K562 (cell line): ENCODE data around the gene HPS5. TPM values are rescaled to one million over a fixed set of nuclear protein-coding genes. Genes with fewer than 3 reads are reported as not detected.

Experiments
- ATAC-seq: fragments of 200-7000 bp; cut with Tn5 transposase; 3 replicates; pipeline ENCODE4 v1.9.1; 2020; ENCODE audit warnings: moderate library complexity
- Bru-seq: library from RNA; stranded (reverse); fragments of 400-500 nt; gene quantifications from one replicate; lab custom pipeline; 2021; lab: Mats Ljungman, UMichigan
- BruChase-seq, 2 experiments: library from RNA; stranded (reverse); fragments of 400-500 nt; gene quantifications; one replicate each; lab custom pipeline; 2021; lab: Mats Ljungman, UMichigan
- BruUV-seq: library from RNA; stranded (reverse); fragments of 400-500 nt; replicated peaks from 2 replicates; lab custom pipeline; 2021; lab: Mats Ljungman, UMichigan
- CTCF ChIA-PET: fragments of 300-600 bp; formaldehyde crosslinking; extraction: SDS; loops from one replicate; lab custom pipeline; 2021; ENCODE audit warnings: low intra/inter-chr PET ratio; lab: Yijun Ruan, JAX
- POLR2A ChIA-PET: fragments of 300-600, 350-650 bp; sonication (Branson Sonifier 250); formaldehyde crosslinking; extraction: SDS; loops from one replicate; lab custom pipeline; 2021; ENCODE audit warnings: antibody characterized with exemption, inconsistent platforms; lab: Yijun Ruan, JAX
- DNase-seq, 4 experiments: peaks; one replicate each; pipeline versions ENCODE4 v3.0.0 to v3.0.0-alpha.2; 2011 to 2018; ENCODE audit warnings: low spot score in 3 of 4, mixed read lengths in 3 of 4; ENCODE audit errors: extremely low read depth in 1 of 4
- FAIRE-seq: peaks from 2 replicates; lab custom pipeline; 2011; peaks lifted over from hg19 to GRCh38; lab: Jason Lieb, UNC
- H2AFZ ChIP-seq: 2 replicates; pipeline ENCODE4 v1.6.0; 2011; ENCODE audit warnings: low read depth, low read length, control low read depth, inconsistent platforms
- H3K27ac ChIP-seq: fragments of 200-600 bp; 3 replicates; pipeline ENCODE4 v1.8.0; 2011; ENCODE audit warnings: low read depth, mild to moderate bottlenecking, control low read depth, inconsistent platforms, low read length, moderate library complexity, mixed read lengths; ENCODE audit errors: extremely low read depth
- H3K27me3 ChIP-seq, 2 experiments: fragments of 300-600 bp in 1 of 2; 2 replicates in 1 of 2; 3 replicates in 1 of 2; pipeline versions ENCODE4 v1.6.0 to v1.8.0; 2011; ENCODE audit warnings: inconsistent platforms in 2 of 2, low read length in 2 of 2, mild to moderate bottlenecking in 1 of 2, mixed read lengths in 1 of 2, moderate library complexity in 1 of 2; ENCODE audit not compliant: control insufficient read depth in 2 of 2, insufficient read depth in 2 of 2
- H3K36me3 ChIP-seq: fragments of 300-600 bp; 3 replicates; pipeline ENCODE4 v1.8.0; 2011; ENCODE audit warnings: mild to moderate bottlenecking, low read length, inconsistent platforms; ENCODE audit not compliant: control insufficient read depth, insufficient read depth
- H3K4me1 ChIP-seq, 2 experiments: fragments of 200-600 bp in 1 of 2; replicated peaks in 1 of 2; 2 replicates in 1 of 2; 3 replicates in 1 of 2; pipeline versions ENCODE4 v1.5.1 to v1.8.0; 2011; ENCODE audit warnings: inconsistent platforms in 2 of 2, low read length in 2 of 2, mild to moderate bottlenecking in 1 of 2, mixed read lengths in 1 of 2, moderate library complexity in 1 of 2; ENCODE audit not compliant: control insufficient read depth in 2 of 2, insufficient read depth in 2 of 2
- H3K4me2 ChIP-seq: 2 replicates; pipeline ENCODE4 v1.6.1; 2011; ENCODE audit warnings: low read length, control low read depth, inconsistent platforms, mixed read lengths; ENCODE audit not compliant: insufficient read depth
- H3K4me3 ChIP-seq: fragments of 200-600 bp; sonication (generic), shearing (Covaris generic); 2 replicates; pipeline ENCODE4 v1.5.1; 2016; ENCODE audit warnings: control low read depth, inconsistent platforms
- H3K79me2 ChIP-seq: fragments of 200-600 bp; 3 replicates; pipeline ENCODE4 v1.8.0; 2011; ENCODE audit warnings: low read length, inconsistent platforms; ENCODE audit not compliant: control insufficient read depth, insufficient read depth
- H3K9ac ChIP-seq, 2 experiments: 2 replicates each; pipeline versions ENCODE4 v1.6.0 to v1.6.1; 2011; ENCODE audit warnings: low read depth in 2 of 2, low read length in 2 of 2, control low read depth in 1 of 2, inconsistent platforms in 1 of 2, mild to moderate bottlenecking in 1 of 2, mixed read lengths in 1 of 2; ENCODE audit not compliant: insufficient read depth in 1 of 2
- H3K9me1 ChIP-seq: one replicate; pipeline ENCODE4 v1.6.0; 2011; ENCODE audit warnings: inconsistent platforms, mild to moderate bottlenecking, low read length, moderate library complexity; ENCODE audit not compliant: control insufficient read depth, insufficient read depth
- H3K9me3 ChIP-seq: replicated peaks from 2 replicates; pipeline ENCODE4 v1.5.1; 2011; ENCODE audit warnings: low read depth, low read length, inconsistent platforms; ENCODE audit not compliant: control insufficient read depth, insufficient read depth
- H4K20me1 ChIP-seq: replicated peaks from 2 replicates; pipeline ENCODE4 v1.6.1; 2011; ENCODE audit warnings: low read length, inconsistent platforms, mixed read lengths; ENCODE audit not compliant: control insufficient read depth, insufficient read depth
- EHMT2 ChIP-seq: fragments of 450-650 bp; IDR thresholded peaks from 2 replicates; pipeline ENCODE4 v1.6.1; 2018; ENCODE audit warnings: antibody characterized with exemption
- EP300 ChIP-seq: IDR thresholded peaks from 2 replicates; pipeline ENCODE4 v1.6.1; 2012; ENCODE audit warnings: low read length, improper control_type of control experiment
- FOXK2 ChIP-seq, 2 experiments: fragments of 450-650 bp; IDR thresholded peaks in 1 of 2; conservative IDR thresholded peaks in 1 of 2; 2 replicates each; pipeline ENCODE4 v1.6.1; 2016; ENCODE audit warnings: low read depth in 2 of 2, mild to moderate bottlenecking in 1 of 2
- MCM2 ChIP-seq: fragments of 450-650 bp; IDR thresholded peaks from 2 replicates; pipeline ENCODE4 v1.6.1; 2017; ENCODE audit warnings: low read depth, mild to moderate bottlenecking
- POLR2H ChIP-seq: IDR thresholded peaks from 2 replicates; pipeline ENCODE4 v1.6.1; 2016; ENCODE audit warnings: missing genetic modification characterization, low read depth, mild to moderate bottlenecking, control low read depth, missing compliant biosample characterization, moderate library complexity
- ZNF212 ChIP-seq: fragments of 450-650 bp; formaldehyde crosslinking; IDR thresholded peaks from 2 replicates; pipeline ENCODE4 v1.4.0; 2020; ENCODE audit warnings: mild to moderate bottlenecking
- WGBS: fragments of 100-300 bp; shearing (Covaris generic); methylation state at CpG from one replicate; pipeline ENCODE4 v1.1.6; 2016; ENCODE audit warnings: low coverage, mixed read lengths; ENCODE audit not compliant: insufficient coverage; ENCODE audit errors: missing lambda C conversion rate; 5-methylcytosine and 5-hydroxymethylcytosine counted together
- in situ Hi-C: fragments of 300-500 bp; cut with MboI; formaldehyde crosslinking; loops from 4 replicates; pipeline ENCODE4 v1.15.0; 2018; ENCODE audit warnings: inconsistent platforms, mixed read lengths
- intact Hi-C: fragments of 100-400 bp; cut with micrococcal nuclease; formaldehyde crosslinking; loops from 2 replicates; pipeline ENCODE4 v1.14.2; 2022
- long read RNA-seq, 3 experiments: library from polyadenylated mRNA in 2 of 3; library from RNA in 1 of 3; unstranded in 2 of 3; stranded (forward) in 1 of 3; transcript quantifications; one replicate each; pipeline ENCODE4 v2.0.0, GENCODE V29; 2019 to 2022
- polyA minus RNA-seq, 3 experiments: library from RNA; depleted of rRNA, polyadenylated mRNA; stranded (reverse); fragments of >200 nt; gene quantifications; 2 replicates each; pipeline ENCODE4 v1.2.3, GENCODE V29; 2011
- polyA plus RNA-seq, 8 experiments: library from polyadenylated mRNA; depleted of rRNA in 4 of 8; stranded (reverse) in 5 of 8; unstranded in 3 of 8; fragments of >200 nt; fragmentation: Nextera tagmentation in 2 of 8; fragmentation: Illumina TruSeq in 1 of 8; extraction: Ambion mirVana in 2 of 8; extraction: Trizol in 1 of 8; gene quantifications; 2 replicates each; pipeline versions ENCODE4 v1.2.1 to v1.2.3, GENCODE V29; 2011 to 2014; ENCODE audit warnings: inconsistent platforms in 1 of 8, missing spikeins in 1 of 8
- total RNA-seq, 7 experiments: library from RNA; depleted of rRNA in 6 of 7; stranded (reverse); fragments of >200 nt in 6 of 7; fragmentation: Illumina TruSeq in 2 of 7; extraction: Trizol in 2 of 7; gene quantifications; 2 replicates each; pipeline versions ENCODE4 v1.2.1 to v1.2.3, GENCODE V29; 2011 to 2021; ENCODE audit warnings: low replicate concordance in 1 of 7
- TF ChIP-seq, protein P1 (sequence below): fragments of 450-650 bp; conservative IDR thresholded peaks from 2 replicates; pipeline ENCODE4 v1.6.1; 2016; ENCODE audit warnings: missing genetic modification characterization, low read depth, mild to moderate bottlenecking, control low read depth, missing compliant biosample characterization
- TF ChIP-seq, protein P2 (sequence below): fragments of 450-650 bp; IDR thresholded peaks from 2 replicates; pipeline ENCODE4 v1.6.1; 2017; ENCODE audit warnings: mild to moderate bottlenecking, moderate library complexity

HPS5 gene, protein sequence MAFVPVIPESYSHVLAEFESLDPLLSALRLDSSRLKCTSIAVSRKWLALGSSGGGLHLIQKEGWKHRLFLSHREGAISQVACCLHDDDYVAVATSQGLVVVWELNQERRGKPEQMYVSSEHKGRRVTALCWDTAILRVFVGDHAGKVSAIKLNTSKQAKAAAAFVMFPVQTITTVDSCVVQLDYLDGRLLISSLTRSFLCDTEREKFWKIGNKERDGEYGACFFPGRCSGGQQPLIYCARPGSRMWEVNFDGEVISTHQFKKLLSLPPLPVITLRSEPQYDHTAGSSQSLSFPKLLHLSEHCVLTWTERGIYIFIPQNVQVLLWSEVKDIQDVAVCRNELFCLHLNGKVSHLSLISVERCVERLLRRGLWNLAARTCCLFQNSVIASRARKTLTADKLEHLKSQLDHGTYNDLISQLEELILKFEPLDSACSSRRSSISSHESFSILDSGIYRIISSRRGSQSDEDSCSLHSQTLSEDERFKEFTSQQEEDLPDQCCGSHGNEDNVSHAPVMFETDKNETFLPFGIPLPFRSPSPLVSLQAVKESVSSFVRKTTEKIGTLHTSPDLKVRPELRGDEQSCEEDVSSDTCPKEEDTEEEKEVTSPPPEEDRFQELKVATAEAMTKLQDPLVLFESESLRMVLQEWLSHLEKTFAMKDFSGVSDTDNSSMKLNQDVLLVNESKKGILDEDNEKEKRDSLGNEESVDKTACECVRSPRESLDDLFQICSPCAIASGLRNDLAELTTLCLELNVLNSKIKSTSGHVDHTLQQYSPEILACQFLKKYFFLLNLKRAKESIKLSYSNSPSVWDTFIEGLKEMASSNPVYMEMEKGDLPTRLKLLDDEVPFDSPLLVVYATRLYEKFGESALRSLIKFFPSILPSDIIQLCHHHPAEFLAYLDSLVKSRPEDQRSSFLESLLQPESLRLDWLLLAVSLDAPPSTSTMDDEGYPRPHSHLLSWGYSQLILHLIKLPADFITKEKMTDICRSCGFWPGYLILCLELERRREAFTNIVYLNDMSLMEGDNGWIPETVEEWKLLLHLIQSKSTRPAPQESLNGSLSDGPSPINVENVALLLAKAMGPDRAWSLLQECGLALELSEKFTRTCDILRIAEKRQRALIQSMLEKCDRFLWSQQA
- 28.8 and 72.9 TPM in 2 replicates for total RNA-seq (2011; cell fraction: chromatin; rRNA removed; ENCODE audit: low replicate concordance)
- total RNA-seq (2011; cell fraction: nucleolus; rRNA removed), result 14.5 and 17.2 TPM in 2 replicates
- total RNA-seq (2011; cell fraction: nucleoplasm; rRNA removed), result 34.7 and 36.3 TPM in 2 replicates
- total RNA-seq (2014; rRNA removed), result 12.9 and 16.8 TPM in 2 replicates
- total RNA-seq (2014; rRNA removed; fragmentation: Illumina TruSeq; extraction: Trizol), result 28.1 and 28.8 TPM in 2 replicates
- total RNA-seq (2015; rRNA removed; fragmentation: Illumina TruSeq; extraction: Trizol), result 19.8 and 21.1 TPM in 2 replicates
- total RNA-seq (2021), result 15.8 and 19.2 TPM in 2 replicates
- 16.1 and 20.5 TPM in 2 replicates for polyA plus RNA-seq (2011; rRNA removed)
- polyA plus RNA-seq (2011; cell fraction: cytosol; rRNA removed), result 5.3 and 9.0 TPM in 2 replicates
- 12.9 and 13.3 TPM in 2 replicates for polyA plus RNA-seq (2011; cell fraction: nucleus; rRNA removed)
- 11.2 and 11.4 TPM in 2 replicates for polyA plus RNA-seq (2012)
- polyA plus RNA-seq (2014; fragmentation: Illumina TruSeq; extraction: Trizol), result 15.3 and 16.9 TPM in 2 replicates
- polyA plus RNA-seq (2014; fragmentation: Nextera tagmentation; extraction: Ambion mirVana), result 10 to 100 TPM; 12.2 to 14.2 TPM
- polyA plus RNA-seq (2014; rRNA removed), result 12.9 and 13.5 TPM in 2 replicates
- polyA minus RNA-seq (2011; rRNA and poly(A)+ RNA removed), result 37.9 and 48.5 TPM in 2 replicates
- 8.6 and 9.4 TPM in 2 replicates for polyA minus RNA-seq (2011; cell fraction: cytosol; rRNA and poly(A)+ RNA removed)
- polyA minus RNA-seq (2011; cell fraction: nucleus; rRNA and poly(A)+ RNA removed), result 12.9 and 21.7 TPM in 2 replicates
- Bru-seq, nascent RNA, result percentile 87 among the genes with signal in this experiment
- BruChase-seq, experiment 1, labeled RNA remaining after a 2-hour chase, result percentile 85 among the genes with signal in this experiment
- BruChase-seq, experiment 2, labeled RNA remaining after a 6-hour chase, result percentile 87 among the genes with signal in this experiment
- long read RNA-seq, experiment 1, full-length matches to known transcripts, result 17 of 60 reads
- long read RNA-seq, experiment 1, partial matches to known transcripts, result 16 of 60 reads
- long read RNA-seq, experiment 1, other reads (novel, unspliced or antisense), result 27 of 60 reads
- long read RNA-seq, experiment 2, full-length matches to known transcripts, result 6 of 14 reads
- long read RNA-seq, experiment 2, partial matches to known transcripts, result 5 of 14 reads
- long read RNA-seq, experiment 2, other reads (novel, unspliced or antisense), result 3 of 14 reads
- long read RNA-seq, experiment 3, full-length matches to known transcripts, result 1 of 21 reads
- long read RNA-seq, experiment 3, partial matches to known transcripts, result 15 of 21 reads
- long read RNA-seq, experiment 3, other reads (novel, unspliced or antisense), result 5 of 21 reads

DNA sequence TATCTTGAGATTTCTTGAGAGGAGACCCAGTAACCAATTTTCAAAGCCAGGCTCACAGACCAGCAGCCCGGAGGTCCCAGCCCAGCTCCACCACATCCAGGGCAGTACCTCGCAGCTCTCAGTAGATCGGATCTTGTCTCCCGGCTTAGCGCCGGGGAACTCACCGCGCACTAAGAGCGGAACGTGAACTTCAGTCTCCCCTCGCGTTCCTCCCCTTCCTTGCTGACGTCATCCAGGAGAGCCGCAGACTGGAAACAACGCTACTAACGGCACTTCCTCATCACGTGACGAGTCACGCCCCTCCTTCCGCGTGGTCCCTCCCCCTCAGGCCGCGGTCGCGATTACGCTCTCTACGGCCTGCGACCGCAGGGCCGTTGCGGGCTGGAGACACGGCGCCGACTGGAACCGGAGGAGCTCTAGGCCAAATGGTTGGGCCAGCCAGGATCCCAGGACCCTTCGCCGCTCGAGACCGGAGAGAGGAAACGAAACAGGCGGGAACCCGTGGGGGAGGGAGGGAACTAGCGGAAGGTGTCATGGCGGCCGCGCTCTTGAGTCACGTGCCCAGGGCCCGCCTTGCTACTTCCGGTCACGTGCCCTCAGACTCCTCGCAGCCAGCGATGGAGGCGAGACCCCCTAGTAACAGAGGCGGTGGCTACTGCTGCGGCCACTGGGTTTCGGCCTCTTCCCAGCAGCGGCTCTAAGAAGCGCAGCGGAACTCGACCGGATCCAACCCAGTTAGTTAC lies at the start of gene HPS5, which contains the start of gene GTF2H1:
Gene HPS5 (minus strand): TSS at position 172 of the 743 bp plus-strand sequence. CDS start 4,282 bp downstream, outside the sequence.
Gene GTF2H1 (plus strand): TSS at position 599 of the 743 bp plus-strand sequence. CDS start 10,508 bp downstream, outside the sequence.
- in situ Hi-C loops (no loop called here), intact Hi-C loops (loop anchor here (1.0 to 5.0 kb wide), 2 partner anchors 74 to 205 kb away; partner anchors contain the start of gene TSG101)
- ATAC-seq (peak; percentile 86), FAIRE-seq (peak; percentile 97), DNase-seq (peak; percentile 95 to 99 (median 96))
- Histone ChIP-seq H2AFZ (peak within 1 kb of the TSS; percentile 98), H4K20me1 (no peaks in the 10 kb centered on the region), H3K27ac (peak within 1 kb of the TSS; percentile 96), H3K36me3 (peaks cover 33% of the 10 kb centered on the region), H3K9me3 (no peaks in the 10 kb centered on the region), H3K4me2 (peak within 1 kb of the TSS; percentile 96), H3K79me2 (peaks cover 94% of the 10 kb centered on the region), H3K4me1 (peaks cover 0 to 23% of the 10 kb centered on the region in 2 experiments; a peak in 3 of 5 replicates), H3K27me3 (no peaks in the 10 kb centered on the region; a peak in 1 of 5 replicates), H3K9ac (peak within 1 kb of the TSS; percentile 91 to 95), H3K4me3 (peak within 1 kb of the TSS; percentile 59), H3K9me1 (no peaks in the 10 kb centered on the region)
- POLR2A ChIA-PET, result interaction anchor here (0.9 to 1.9 kb wide), 10 partner anchors 9 to 205 kb away, joined by 3 to 12 read pairs (median 4); partner anchors contain the start of genes LDHA and TSG101
- no TSS peak for BruUV-seq
- 0% methylated on average over 46 of the region's 61 CpGs for WGBS
- CTCF ChIA-PET, result no interaction called here
- TF ChIP-seq MCM2, result no peak
- no peak for TF ChIP-seq ZNF212 (CRISPR knock-in tag)
- TF ChIP-seq FOXK2 (conservative IDR thresholded peaks at IDR 0.05 in 1 of 2, IDR thresholded peaks at IDR 0.05 in 1 of 2; ENCODE audit: low read depth in 2 of 2), result peak; percentile 98
- TF ChIP-seq, protein P1, sequence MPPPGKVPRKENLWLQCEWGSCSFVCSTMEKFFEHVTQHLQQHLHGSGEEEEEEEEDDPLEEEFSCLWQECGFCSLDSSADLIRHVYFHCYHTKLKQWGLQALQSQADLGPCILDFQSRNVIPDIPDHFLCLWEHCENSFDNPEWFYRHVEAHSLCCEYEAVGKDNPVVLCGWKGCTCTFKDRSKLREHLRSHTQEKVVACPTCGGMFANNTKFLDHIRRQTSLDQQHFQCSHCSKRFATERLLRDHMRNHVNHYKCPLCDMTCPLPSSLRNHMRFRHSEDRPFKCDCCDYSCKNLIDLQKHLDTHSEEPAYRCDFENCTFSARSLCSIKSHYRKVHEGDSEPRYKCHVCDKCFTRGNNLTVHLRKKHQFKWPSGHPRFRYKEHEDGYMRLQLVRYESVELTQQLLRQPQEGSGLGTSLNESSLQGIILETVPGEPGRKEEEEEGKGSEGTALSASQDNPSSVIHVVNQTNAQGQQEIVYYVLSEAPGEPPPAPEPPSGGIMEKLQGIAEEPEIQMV (tag), result no peak
- peak; percentile 92 for TF ChIP-seq POLR2H (tag)
- TF ChIP-seq, protein P2, sequence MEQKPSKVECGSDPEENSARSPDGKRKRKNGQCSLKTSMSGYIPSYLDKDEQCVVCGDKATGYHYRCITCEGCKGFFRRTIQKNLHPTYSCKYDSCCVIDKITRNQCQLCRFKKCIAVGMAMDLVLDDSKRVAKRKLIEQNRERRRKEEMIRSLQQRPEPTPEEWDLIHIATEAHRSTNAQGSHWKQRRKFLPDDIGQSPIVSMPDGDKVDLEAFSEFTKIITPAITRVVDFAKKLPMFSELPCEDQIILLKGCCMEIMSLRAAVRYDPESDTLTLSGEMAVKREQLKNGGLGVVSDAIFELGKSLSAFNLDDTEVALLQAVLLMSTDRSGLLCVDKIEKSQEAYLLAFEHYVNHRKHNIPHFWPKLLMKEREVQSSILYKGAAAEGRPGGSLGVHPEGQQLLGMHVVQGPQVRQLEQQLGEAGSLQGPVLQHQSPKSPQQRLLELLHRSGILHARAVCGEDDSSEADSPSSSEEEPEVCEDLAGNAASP, result no peak
- TF ChIP-seq EHMT2, result no peak
- TF ChIP-seq EP300, result no peak; the same call in 1 of the 2 replicates
